Calu3 (cell line): ENCODE results near the gene EPS8L2. TPM values are rescaled to one million over a fixed set of nuclear protein-coding genes. Genes with fewer than 3 reads are reported as not detected.

ENCODE experiments used
- BruUV-seq: library from RNA; stranded (reverse); fragments of 400-500 nt; replicated peaks from 2 replicates; lab custom pipeline; 2021; lab: Mats Ljungman, UMichigan
- CTCF ChIA-PET: fragments of 300-600 bp; sonication (Branson Sonifier 250); formaldehyde crosslinking; loops from one replicate; lab custom pipeline; 2022; ENCODE audit warnings: antibody characterized with exemption; lab: Charles Lee
- DNase-seq: peaks from one replicate; pipeline ENCODE4 v3.0.0; 2022
- H3K27ac Mint-ChIP-seq: one replicate; pipeline ENCODE4 v1.8.0; 2022; ENCODE audit warnings: mixed read lengths; ENCODE audit not compliant: unreplicated experiment
- H3K27me3 Mint-ChIP-seq: one replicate; pipeline ENCODE4 v1.8.0; 2022; ENCODE audit warnings: mixed read lengths; ENCODE audit not compliant: unreplicated experiment
- H3K36me3 Mint-ChIP-seq: one replicate; pipeline ENCODE4 v1.8.0; 2022; ENCODE audit warnings: mild to moderate bottlenecking, moderate library complexity, mixed read lengths; ENCODE audit not compliant: insufficient read depth, unreplicated experiment
- H3K4me1 Mint-ChIP-seq: one replicate; pipeline ENCODE4 v1.8.0; 2022; ENCODE audit warnings: mild to moderate bottlenecking, low read depth, mixed read lengths; ENCODE audit not compliant: unreplicated experiment
- H3K4me3 Mint-ChIP-seq: one replicate; pipeline ENCODE4 v1.8.0; 2022; ENCODE audit warnings: mild to moderate bottlenecking, low read depth, moderate library complexity, mixed read lengths; ENCODE audit not compliant: unreplicated experiment
- H3K9me3 Mint-ChIP-seq: one replicate; pipeline ENCODE4 v1.8.0; 2022; ENCODE audit warnings: low read depth, mixed read lengths; ENCODE audit not compliant: unreplicated experiment
- CTCF ChIP-seq: fragments of 200-600 bp; IDR thresholded peaks from one replicate; pipeline ENCODE4 v1.8.0; 2022; ENCODE audit warnings: antibody characterized with exemption; ENCODE audit not compliant: unreplicated experiment
- intact Hi-C: fragments of 100-400 bp; cut with micrococcal nuclease; formaldehyde crosslinking; loops from one replicate; pipeline ENCODE4 v1.10.0; 2022; ENCODE audit not compliant: unreplicated experiment
- total RNA-seq: library from RNA; stranded (reverse); gene quantifications from 2 replicates; pipeline ENCODE4 v1.2.3, GENCODE V29; 2022

Gene EPS8L2
- total RNA-seq, 1 experiment from 2014 or later, result 212 TPM

GRCh38 chr11:720642-721246, 14.7 kb downstream of the EPS8L2 start:
- Mint-ChIP-seq H3K4me1 (no peaks in the 10 kb centered on the region), H3K27me3 (no peaks in the 10 kb centered on the region), H3K4me3 (no peak overlapping the region), H3K9me3 (no peaks in the 10 kb centered on the region), H3K36me3 (peaks cover 62% of the 10 kb centered on the region), H3K27ac (no peak overlapping the region)
- CTCF ChIA-PET, result no interaction called here
- intact Hi-C loops, result loop anchor here (10.0 kb wide), 1 partner anchor 166 kb away; no protein-coding TSS in a partner anchor
- TF ChIP-seq CTCF, result no peak
- no TSS peak for BruUV-seq
- no peak for DNase-seq

- peaks cover 57% of the 10 kb centered on the region for H3K36me3 Mint-ChIP-seq
- CTCF ChIA-PET, result interaction anchor here (1.7 kb wide), 2 partner anchors 23 to 25 kb away, joined by 4 to 9 read pairs; partner anchors contain the start of gene TMEM80
- DNase-seq, result no peak
- no peaks in the 10 kb centered on the region for H3K4me1 Mint-ChIP-seq
- no peak overlapping the region for H3K4me3 Mint-ChIP-seq
- intact Hi-C loops, result loop anchor here (10.0 kb wide), 1 partner anchor 166 kb away; no protein-coding TSS in a partner anchor
- no peaks in the 10 kb centered on the region for H3K27me3 Mint-ChIP-seq
- H3K9me3 Mint-ChIP-seq, result no peaks in the 10 kb centered on the region
- no peak for TF ChIP-seq CTCF
- no peak overlapping the region for H3K27ac Mint-ChIP-seq
- BruUV-seq, result TSS peak; percentile 19
Observed at GRCh38 chr11:721247-721740, 15.3 kb downstream of the EPS8L2 start.

- H3K4me1 Mint-ChIP-seq, result no peaks in the 10 kb centered on the region
- no peak for DNase-seq
- H3K36me3 Mint-ChIP-seq, result peaks cover 56% of the 10 kb centered on the region
- TF ChIP-seq CTCF, result no peak
- intact Hi-C loops, result loop anchor here (10.0 kb wide), 1 partner anchor 167 kb away; no protein-coding TSS in a partner anchor
- CTCF ChIA-PET, result interaction anchor here (1.5 to 1.7 kb wide), 3 partner anchors 24 to 26 kb away, joined by 4 to 9 read pairs (median 5); partner anchors contain the start of genes TALDO1 and TMEM80
- H3K9me3 Mint-ChIP-seq, result no peaks in the 10 kb centered on the region
- no peak overlapping the region for H3K4me3 Mint-ChIP-seq
- H3K27me3 Mint-ChIP-seq, result no peaks in the 10 kb centered on the region
- no TSS peak for BruUV-seq
- H3K27ac Mint-ChIP-seq, result no peak overlapping the region
Observed at GRCh38 chr11:721741-722345, 15.8 kb downstream of the EPS8L2 start.

GRCh38 chr11:722346-722811, 16.3 kb downstream of the EPS8L2 start:
- no peaks in the 10 kb centered on the region for H3K9me3 Mint-ChIP-seq
- CTCF ChIA-PET, result interaction anchor here (1.1 to 1.7 kb wide), 4 partner anchors 25 to 67 kb away, joined by 3 to 9 read pairs (median 4); partner anchors contain the start of genes TALDO1 and TMEM80
- H3K4me3 Mint-ChIP-seq, result no peak overlapping the region
- no peak for DNase-seq
- H3K4me1 Mint-ChIP-seq, result no peaks in the 10 kb centered on the region
- no peak for TF ChIP-seq CTCF
- H3K27me3 Mint-ChIP-seq, result no peaks in the 10 kb centered on the region
- H3K36me3 Mint-ChIP-seq, result peaks cover 60% of the 10 kb centered on the region
- no TSS peak for BruUV-seq
- intact Hi-C loops, result loop anchor here (10.0 kb wide), 1 partner anchor 168 kb away; no protein-coding TSS in a partner anchor
- H3K27ac Mint-ChIP-seq, result no peak overlapping the region
